ENCODE data around the gene RIPOR3. TPM values are rescaled to one million over a fixed set of nuclear protein-coding genes. Genes with fewer than 3 reads are reported as not detected.

RIPOR3 gene
- total RNA-seq, 2 donors from 2014 or later: 2.3 to 6.9 TPM

DNA sequence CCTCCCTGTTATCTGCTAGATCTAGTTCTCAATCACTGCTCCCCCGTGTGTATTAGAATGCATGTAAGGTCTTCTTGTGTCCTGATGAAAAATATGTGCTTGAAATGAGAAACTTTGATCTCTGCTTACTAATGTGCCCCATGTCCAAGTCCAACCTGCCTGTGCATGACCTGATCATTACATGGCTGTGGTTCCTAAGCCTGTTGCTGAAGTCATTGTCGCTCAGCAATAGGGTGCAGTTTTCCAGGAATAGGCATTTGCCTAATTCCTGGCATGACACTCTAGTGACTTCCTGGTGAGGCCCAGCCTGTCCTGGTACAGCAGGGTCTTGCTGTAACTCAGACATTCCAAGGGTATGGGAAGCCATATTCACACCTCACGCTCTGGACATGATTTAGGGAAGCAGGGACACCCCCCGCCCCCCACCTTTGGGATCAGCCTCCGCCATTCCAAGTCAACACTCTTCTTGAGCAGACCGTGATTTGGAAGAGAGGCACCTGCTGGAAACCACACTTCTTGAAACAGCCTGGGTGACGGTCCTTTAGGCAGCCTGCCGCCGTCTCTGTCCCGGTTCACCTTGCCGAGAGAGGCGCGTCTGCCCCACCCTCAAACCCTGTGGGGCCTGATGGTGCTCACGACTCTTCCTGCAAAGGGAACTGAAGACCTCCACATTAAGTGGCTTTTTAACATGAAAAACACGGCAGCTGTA lies 107.7 kb downstream of the RIPOR3 start:
- no peak for DNase-seq
- ATAC-seq: no peak
- Histone ChIP-seq H3K9me3 (no peaks in the 10 kb centered on the region), H3K4me3 (no peak overlapping the region), H3K27ac (no peak overlapping the region), H3K36me3 (replicated peaks in 1 of 2; ENCODE audit: insufficient read depth in 1 of 2, low read depth in 2 of 2) (peaks cover 0 to 20% of the 10 kb centered on the region in 2 donors), H3K4me1 (no peaks in the 10 kb centered on the region), H3K27me3 (no peaks in the 10 kb centered on the region)
- intact Hi-C loops (cut with DNase I): no loop called here
- WGBS, 2 donors: 87 to 95% methylated on average over 14 to 15 of the region's 15 CpGs
- TF ChIP-seq CTCF (IDR thresholded peaks at IDR 0.05) (no peak), POLR2A (IDR thresholded peaks at IDR 0.05) (no peak)

DNA sequence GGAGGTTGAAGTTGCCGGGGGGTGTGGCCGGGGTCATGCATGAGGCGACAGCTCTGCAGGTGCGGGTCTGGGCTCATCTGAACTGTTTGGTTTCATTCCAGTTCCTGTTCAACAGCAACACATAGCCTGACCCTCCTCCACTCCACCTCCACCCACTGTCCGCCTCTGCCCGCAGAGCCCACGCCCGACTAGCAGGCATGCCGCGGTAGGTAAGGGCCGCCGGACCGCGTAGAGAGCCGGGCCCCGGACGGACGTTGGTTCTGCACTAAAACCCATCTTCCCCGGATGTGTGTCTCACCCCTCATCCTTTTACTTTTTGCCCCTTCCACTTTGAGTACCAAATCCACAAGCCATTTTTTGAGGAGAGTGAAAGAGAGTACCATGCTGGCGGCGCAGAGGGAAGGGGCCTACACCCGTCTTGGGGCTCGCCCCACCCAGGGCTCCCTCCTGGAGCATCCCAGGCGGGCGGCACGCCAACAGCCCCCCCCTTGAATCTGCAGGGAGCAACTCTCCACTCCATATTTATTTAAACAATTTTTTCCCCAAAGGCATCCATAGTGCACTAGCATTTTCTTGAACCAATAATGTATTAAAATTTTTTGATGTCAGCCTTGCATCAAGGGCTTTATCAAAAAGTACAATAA lies 108.6 kb downstream of the RIPOR3 start:
- ATAC-seq (no peak), DNase-seq (no peak)
- WGBS, 2 donors: 89 to 93% methylated on average over 26 of the region's 26 CpGs
- intact Hi-C loops (cut with DNase I): no loop called here
- H3K27ac ChIP-seq: no peak overlapping the region
- TF ChIP-seq CTCF (IDR thresholded peaks at IDR 0.05): no peak
- no peak for TF ChIP-seq POLR2A (IDR thresholded peaks at IDR 0.05)
- H3K4me3 ChIP-seq: no peak overlapping the region
- no peaks in the 10 kb centered on the region for H3K9me3 ChIP-seq
- H3K36me3 ChIP-seq (replicated peaks in 1 of 2; ENCODE audit: insufficient read depth in 1 of 2, low read depth in 2 of 2): peaks cover 0 to 22% of the 10 kb centered on the region in 2 donors
- no peaks in the 10 kb centered on the region for H3K27me3 ChIP-seq
- no peaks in the 10 kb centered on the region for H3K4me1 ChIP-seq

- TF ChIP-seq POLR2A (IDR thresholded peaks at IDR 0.05) (no peak), CTCF (IDR thresholded peaks at IDR 0.05) (no peak)
- Histone ChIP-seq H3K4me1 (peaks cover 5% of the 10 kb centered on the region), H3K27ac (no peak overlapping the region), H3K4me3 (no peak overlapping the region), H3K36me3 (replicated peaks in 1 of 2; ENCODE audit: insufficient read depth in 1 of 2, low read depth in 2 of 2) (peaks cover 0 to 22% of the 10 kb centered on the region in 2 donors), H3K27me3 (no peaks in the 10 kb centered on the region), H3K9me3 (no peaks in the 10 kb centered on the region)
- DNase-seq: no peak
- intact Hi-C loops (cut with DNase I): no loop called here
- 79 to 88% methylated on average over 6 of the region's 6 CpGs for WGBS, 2 donors
- ATAC-seq: no peak
These were observed 109.2 kb downstream of the RIPOR3 start for GRCh38 chr20:50582092-50582491.

DNA sequence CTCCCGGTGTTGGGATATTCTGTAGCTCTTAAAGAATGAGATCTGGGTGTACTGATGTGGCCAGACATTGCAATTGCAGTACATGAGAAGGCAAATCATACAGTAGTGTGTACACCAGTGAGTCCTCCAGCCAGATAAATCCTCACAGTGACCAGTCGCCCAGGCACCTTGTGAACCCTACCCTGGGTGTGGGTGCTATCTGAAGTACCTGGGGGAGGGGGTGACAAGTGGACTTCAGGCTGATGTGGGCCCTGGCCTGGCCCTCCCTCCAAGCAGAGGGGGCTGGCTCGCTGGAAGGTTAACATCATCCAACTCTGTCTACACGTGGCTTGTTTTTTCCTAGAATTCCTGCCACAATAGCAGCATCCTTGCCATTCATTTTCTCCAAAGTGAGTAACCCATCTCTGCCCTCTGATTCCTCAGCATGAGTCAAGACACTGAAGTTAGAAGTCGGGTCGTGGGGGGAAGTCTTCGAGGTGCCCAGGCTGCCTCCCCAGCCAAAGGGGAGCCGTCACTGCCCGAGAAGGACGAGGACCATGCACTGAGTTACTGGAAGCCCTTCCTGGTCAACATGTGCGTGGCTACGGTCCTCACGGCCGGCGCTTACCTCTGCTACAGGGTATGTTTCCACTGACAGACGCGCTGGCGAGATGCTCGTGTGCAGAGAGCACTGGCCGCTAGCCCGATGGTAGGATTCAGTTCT lies 110.3 kb downstream of the RIPOR3 start:
- Histone ChIP-seq H3K9me3 (no peaks in the 10 kb centered on the region), H3K36me3 (replicated peaks in 1 of 2; ENCODE audit: insufficient read depth in 1 of 2, low read depth in 2 of 2) (peaks cover 0 to 22% of the 10 kb centered on the region in 2 donors), H3K4me1 (peaks cover 7% of the 10 kb centered on the region), H3K27me3 (no peaks in the 10 kb centered on the region), H3K27ac (no peak overlapping the region), H3K4me3 (no peak overlapping the region)
- DNase-seq (no peak), ATAC-seq (no peak)
- 92 to 93% methylated on average over 20 to 21 of the region's 21 CpGs for WGBS, 2 donors
- TF ChIP-seq POLR2A (IDR thresholded peaks at IDR 0.05) (no peak), CTCF (IDR thresholded peaks at IDR 0.05) (no peak)
- intact Hi-C loops (cut with DNase I): no loop called here
